Middle frontal gyrus (tissue), 1 donor: ENCODE measurements around the gene PITHD1.
"Not testable (repeated sequence)": the region's sequence is repeated elsewhere in the genome, so short reads cannot be mapped to it uniquely, and the experiment has no call there.

Experiments used
- DNase-seq: peaks from one replicate; pipeline ENCODE4 v3.0.0-alpha.2; 2015; ENCODE audit warnings: low spot score; ENCODE audit errors: extremely low spot score

PITHD1 gene

DNA sequence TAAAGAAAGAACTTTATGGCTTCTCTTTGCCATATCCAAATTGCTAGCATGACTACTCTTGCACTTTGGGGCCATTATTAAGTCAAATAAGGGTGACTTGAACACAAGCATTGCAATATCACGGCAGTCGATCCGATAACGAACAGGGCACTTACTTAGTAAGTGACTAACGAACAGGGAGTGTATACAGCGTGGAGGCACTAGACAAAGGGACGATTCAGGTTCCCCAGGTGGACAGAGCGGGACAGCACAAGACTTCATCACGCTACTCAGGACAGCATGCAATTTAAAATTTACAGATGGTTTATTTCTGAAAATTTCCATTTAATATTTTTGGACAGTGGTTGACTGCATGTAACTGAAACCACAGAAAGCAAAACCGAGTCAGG, 5.4 kb upstream of the PITHD1 start:
- no peak for DNase-seq

DNA sequence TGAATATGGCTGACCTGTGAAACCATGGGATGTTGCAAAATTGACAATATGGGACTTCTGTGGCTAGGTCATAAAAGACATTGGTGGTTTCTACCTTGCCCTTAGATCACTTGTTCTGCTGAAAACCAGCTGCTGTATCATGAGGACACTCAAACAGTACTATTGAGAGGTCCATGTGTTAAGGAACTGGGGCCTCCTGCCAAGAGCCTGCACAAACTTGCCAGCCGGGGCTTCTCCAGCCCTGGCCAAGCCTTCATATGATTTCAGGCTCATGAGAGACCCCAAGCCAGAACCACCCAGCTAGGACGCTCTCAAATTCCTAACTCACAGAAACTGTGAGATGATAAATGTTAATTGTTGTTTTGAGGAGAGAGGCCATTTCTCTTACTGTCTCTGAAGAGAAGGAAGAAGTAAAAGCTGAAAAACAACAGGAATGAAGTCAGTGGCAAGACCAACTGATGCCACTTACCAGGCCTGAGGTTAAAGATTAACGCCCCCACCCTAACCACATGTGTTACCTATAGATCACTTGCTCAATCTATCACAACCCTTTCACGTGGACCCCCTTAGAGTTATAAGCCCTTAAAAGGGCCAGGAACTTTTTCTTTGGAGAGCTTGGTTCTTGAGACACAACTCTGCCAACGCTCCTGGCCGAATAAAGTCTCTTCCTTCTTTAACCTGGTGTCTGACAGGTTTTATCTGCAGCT, 3.9 kb upstream of the PITHD1 start:
- DNase-seq, result no peak

DNA sequence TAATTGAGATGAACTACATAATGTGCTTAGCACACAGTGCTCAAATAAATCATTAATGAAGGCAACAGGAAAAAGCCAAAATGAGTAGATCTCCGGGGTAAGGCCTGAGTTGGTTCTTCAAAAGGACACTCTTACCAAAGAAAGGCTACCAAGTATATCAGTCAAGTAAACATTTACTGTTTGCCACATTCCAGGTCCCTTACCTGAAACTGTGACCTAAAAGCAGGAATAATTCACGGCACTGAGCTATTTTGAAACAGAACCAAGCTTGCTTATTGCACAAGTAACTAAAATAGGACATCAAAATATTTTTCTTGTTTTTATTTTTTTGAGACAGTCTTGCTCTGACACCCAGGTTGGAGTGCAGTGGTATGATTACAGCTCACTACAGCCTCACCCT, 2.0 kb upstream of the PITHD1 start:
- no peak for DNase-seq

DNA sequence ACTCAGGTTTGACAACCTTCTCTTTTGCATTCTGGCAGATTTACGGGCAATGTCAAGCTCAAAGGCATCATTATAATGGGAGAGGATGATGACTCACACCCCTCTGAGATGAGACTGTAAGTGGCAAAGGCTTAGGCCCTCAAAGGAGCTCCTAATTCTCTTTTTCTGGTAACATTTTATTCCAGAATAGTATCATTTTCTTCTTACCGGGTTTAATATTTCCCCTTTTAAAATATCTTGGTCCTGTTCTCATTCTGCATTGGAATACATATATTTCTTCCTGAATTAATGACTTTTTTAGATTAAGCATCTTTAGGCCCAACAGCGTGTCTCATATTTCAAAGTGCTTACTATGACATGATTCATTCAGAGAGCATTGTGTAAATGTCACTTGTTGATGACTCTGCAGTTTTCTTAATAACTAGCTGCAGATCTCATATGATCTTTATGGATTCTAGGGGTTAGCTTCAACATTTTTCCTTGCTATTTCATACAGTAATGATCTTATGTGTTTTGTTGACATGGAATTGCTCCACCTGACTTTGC, 1.7 kb downstream of the PITHD1 start:
- no peak for DNase-seq

DNA sequence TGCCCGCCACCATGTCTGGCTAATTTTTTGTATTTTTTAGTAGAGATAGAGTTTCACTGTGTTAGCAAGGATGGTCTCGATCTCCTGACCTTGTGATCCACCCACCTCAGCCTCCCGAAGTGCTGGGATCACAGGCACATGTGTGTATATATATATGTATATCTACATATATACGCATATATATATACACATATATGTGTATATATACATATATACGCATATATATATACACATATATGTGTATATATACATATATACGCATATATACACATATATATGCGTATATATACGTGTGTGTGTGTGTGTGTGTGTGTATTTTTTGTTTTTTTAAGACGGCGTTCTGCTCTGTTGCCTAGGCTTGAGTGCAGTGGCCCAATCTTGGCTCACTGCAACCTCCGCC, 4.9 kb downstream of the PITHD1 start:
- not testable (repeated sequence) for DNase-seq

DNA sequence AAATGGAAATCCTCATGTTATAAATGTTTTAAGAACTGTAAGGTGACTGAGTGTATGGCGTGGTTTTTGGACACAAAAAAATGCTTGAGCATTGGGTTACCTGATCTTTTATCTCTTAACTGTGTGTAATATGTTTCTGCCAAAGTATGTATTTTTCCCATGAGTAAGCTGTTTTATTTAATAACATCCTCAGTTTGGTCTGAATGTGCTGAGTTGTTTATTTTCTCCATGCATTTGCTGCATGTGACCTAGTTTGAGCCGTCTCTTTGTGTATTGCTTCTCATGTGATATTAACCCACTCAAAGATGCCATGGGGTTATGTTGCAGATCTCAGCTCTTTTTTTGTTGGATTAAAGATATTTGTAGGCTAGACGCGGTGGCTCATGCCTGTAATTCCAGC, 6.6 kb downstream of the PITHD1 start:
- DNase-seq, result no peak

DNA sequence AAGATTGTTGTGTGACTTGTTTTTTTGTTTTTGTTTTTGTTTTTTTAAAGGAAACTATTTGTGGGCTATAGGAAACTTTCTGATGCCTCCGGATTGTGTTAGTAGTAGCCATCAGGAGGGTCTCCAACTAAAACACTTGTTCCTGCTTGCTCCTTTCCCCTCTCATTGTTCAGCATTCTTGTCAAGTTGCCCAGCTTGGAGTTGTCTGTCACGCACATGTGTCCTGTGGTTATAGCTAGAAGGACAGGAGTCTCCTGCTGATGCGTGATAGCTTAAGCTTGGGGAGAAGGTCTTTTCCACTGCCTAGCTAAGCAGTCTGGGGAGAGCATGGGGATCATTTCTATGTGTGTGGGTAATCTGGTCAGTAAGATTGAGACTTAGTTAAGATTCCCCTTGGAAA, 9.5 kb downstream of the PITHD1 start:
- DNase-seq, result no peak

DNA sequence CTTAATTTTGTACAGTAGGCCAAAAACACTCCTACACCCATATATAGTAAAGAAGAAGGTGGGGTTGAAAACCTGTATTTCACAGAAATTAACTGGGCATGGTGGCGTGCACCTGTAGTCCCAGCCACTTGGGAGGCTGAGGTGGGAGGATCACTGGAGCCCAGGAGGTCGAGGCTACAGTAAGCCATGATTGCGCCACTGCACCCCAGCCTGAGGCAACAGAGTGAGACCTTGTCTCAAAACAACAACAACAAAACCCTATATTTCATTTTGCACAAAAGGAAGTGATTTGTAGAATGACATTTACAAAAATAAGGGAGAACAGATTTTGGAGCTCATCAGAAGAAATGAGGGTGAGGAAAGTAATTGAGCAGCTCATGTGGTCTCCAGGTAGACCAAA, 10.5 kb downstream of the PITHD1 start:
- no peak for DNase-seq

DNA sequence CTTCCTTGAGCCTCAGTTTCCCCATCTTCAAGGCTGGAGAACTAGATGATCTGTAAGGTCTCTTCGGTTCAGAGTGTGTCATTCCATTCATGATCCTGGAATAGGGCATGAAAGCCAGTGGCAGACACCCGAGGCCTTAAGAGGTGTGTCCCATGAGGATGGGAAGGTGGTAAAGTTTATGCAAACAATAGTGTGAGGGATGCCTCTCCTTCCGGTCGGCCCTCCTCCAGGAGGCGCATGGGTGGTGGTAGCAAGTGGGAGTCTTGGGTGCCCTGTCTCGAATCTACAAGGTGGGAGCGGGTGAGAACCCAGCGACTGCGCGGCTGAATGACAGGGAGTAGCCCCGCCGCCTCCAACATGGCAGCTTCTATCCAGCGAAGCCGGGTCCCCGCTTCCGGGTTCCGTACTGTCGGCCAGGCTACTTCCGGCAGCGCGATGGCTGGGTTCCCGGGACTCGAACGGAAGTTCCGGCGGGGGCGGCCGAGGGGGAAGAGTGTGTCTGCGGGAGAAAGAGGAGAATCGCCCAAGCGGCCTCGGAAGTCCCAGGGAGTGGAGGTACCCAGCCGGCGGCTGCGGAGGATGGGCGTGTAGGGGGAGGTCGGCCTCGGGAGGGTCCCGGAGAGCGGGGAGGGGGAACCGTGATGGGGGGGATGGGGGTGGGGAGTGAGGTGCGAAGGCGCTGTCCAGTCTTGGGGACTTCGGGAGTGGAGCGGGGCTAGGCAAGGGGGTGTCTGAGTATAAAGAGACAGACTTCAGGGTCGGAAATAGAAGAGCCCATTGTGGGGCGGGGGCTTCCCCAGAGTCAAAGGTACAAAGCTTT, 12.7 kb downstream of the PITHD1 start, which contains the start of gene LYPLA2:
Gene LYPLA2, plus strand, starts transcription at position 450 of the 820 bp plus-strand sequence. CDS start 1,538 bp downstream, outside the sequence.
- peak; percentile 95 for DNase-seq

DNA sequence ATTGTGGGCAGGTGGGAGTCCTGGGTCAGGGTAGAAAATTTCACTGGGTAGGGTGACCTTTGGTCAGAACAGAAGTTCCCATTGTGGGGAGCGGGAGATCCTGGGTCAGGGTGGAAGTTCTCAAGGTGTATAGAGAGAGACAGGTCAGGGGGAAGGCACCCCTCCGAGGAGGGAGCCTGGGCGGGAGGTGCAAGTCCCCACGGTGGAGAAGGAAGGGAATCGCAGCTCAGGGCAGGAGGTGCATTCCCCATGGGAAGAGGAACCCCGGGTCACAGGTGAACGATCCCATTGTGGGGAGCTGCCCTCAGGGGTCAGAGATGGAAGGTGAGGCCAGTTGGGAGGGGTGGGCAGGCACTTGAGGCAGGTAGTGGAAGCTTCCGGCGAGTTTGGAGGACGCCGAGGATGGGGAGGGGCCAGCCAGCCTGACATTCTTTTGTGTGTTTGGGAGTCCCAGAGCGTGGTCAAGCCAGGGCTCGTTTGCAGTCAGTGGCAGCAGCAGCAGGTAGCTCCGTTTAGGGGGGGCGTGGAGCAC, 13.4 kb downstream of the PITHD1 start:
- no peak for DNase-seq

DNA sequence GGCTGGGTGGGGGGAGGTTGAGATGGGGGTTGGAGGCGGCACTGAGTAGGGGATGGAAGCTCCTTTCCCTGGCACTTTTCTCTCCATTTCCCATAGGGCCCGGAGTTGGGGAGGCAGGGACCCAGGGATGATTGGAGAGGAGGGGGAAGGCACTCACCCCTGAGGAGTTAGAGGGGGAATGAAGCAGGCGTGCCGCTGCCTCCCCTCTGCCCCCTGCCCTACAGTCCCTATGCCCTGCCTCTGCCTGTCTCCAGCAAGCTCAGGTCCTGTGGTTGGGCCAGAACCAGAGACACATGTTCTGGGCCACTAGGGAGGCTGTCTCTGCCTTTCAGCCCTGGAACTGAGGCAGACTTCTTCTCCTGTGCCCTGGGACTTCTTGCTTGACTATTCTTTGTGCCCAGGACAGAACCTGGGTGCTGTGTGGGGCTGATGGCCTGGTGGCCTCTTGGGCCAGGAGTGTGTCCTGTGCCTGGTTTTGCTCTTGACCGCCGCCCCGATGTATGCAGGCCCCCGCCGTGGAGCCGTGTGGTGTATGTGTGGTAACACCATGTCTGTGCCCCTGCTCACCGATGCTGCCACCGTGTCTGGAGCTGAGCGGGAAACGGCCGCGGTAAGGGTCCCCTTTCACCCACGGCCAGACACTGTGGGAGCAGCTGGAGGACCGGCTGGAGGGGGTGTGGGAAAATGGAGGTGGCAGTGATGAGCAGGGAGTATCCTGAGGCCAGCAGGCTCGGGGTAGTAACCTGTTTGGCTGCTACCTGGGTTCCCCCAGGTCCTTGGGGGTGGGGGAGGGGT, 14.1 kb downstream of the PITHD1 start:
- no peak for DNase-seq

DNA sequence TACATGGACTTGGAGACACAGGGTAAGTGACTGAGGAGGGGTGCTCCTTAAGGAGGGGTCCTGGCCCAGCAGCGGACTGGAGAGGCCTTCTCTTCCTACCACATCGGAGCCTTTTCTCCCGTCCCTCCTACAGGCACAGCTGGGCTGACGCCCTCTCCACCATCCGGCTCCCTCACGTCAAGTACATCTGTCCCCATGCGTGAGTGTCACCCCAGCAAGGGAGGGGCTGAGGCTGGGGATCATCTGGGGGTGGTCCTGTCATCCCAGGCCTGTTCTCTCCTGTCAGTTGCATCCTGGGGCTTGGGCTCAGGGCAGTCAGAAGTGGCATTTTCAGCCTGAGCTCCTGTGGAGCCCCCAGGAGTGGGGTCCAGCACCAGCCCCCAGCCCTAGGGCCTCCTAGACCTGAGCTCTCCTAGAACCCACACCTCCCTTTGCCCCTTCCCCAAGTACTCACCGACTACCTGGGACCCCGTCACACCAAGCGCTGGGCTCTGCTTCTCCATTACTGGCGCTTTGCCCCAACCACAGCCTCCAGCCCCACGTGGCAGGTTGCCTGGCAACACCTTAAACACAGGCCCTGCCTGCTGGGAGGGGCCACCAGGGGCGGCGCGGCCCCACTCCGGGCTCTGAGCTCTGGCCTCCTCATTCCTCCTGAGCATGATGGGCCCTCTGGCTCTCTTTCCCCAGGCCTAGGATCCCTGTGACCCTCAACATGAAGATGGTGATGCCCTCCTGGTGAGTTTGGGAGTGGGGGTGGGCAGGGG, 15.0 kb downstream of the PITHD1 start:
- peak; percentile 20 for DNase-seq

DNA sequence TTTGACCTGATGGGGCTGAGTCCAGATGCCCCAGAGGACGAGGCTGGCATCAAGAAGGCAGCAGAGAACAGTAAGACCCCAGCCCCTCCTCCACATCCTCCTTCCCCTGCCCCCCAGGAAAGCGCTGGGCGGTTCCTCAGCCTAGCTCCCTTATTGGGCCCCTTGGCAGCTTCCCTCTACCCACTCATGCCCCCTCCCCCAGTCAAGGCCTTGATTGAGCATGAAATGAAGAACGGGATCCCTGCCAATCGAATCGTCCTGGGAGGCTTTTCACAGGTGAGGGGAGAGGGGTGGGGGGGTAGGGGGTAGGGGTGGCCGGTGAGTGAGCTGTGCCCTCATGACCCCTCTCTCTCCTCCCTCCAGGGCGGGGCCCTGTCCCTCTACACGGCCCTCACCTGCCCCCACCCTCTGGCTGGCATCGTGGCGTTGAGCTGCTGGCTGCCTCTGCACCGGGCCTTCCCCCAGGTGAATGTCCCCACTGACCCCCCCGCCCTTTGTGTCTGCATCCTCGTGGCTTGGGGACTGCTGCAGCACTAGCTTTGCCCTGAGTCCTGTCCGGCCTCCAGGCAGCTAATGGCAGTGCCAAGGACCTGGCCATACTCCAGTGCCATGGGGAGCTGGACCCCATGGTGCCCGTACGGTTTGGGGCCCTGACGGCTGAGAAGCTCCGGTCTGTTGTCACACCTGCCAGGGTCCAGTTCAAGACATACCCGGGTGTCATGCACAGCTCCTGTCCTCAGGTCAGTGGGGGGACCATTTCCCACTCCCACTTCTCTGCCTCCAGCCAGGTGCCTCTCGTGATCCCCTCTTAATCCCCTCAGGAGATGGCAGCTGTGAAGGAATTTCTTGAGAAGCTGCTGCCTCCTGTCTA, 15.9 kb downstream of the PITHD1 start:
- no peak for DNase-seq

DNA sequence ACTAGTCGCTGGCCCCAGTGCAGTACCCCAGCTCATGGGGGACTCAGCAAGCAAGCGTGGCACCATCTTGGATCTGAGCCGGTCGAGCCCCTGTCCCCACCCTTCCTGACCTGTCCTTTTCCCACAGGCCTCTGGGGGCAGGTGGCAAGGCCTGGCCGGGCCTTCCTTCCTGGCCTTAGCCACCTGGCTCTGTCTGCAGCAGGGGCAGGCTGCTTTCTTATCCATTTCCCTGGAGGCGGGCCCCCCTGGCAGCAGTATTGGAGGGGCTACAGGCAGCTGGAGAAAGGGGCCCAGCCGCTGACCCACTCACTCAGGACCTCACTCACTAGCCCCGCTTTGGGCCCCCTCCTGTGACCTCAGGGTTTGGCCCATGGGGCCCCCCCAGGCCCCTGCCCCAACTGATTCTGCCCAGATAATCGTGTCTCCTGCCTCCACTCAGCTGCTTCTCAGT, 16.5 kb downstream of the PITHD1 start:
- DNase-seq, result not testable (repeated sequence)

DNA sequence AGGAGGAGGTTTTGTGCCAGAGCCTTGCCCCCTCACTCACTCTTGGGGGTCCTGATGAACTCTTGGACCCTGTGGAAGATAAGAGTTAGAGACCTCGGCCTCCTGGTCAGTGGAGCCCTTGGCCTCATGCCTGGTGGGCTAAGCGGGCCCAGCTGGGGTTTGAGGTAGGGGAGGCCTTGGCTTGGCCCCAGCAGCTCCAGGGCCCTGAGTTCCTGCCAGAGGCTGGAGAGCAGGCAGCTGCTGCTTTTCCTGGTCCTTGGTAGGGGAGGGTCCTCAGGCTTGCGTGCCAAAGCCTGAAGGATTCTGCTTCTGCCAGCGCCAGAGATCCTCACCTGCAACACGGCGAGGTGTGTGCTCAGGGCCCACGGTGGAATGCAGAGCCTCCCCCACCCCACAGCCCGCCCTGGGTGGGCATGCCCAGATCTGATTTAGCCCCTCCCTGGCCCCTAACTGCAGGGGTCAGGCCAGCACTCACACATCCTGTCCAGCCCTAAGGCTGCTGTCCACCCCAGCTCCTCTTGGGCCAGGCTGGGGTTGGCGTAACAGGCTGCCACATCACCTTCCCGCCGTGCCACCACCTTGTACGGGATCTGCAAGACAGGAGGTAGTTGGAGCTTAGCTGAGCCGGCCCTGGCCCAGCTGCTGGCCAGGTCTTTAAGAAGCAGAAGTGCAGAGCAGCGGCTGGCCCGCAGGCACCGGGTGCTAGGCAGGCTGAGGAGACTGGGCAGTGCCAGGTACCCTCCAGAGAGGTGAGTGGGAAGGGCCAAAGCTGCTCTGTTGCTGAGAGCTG, 17.7 kb downstream of the PITHD1 start:
- no peak for DNase-seq

DNA sequence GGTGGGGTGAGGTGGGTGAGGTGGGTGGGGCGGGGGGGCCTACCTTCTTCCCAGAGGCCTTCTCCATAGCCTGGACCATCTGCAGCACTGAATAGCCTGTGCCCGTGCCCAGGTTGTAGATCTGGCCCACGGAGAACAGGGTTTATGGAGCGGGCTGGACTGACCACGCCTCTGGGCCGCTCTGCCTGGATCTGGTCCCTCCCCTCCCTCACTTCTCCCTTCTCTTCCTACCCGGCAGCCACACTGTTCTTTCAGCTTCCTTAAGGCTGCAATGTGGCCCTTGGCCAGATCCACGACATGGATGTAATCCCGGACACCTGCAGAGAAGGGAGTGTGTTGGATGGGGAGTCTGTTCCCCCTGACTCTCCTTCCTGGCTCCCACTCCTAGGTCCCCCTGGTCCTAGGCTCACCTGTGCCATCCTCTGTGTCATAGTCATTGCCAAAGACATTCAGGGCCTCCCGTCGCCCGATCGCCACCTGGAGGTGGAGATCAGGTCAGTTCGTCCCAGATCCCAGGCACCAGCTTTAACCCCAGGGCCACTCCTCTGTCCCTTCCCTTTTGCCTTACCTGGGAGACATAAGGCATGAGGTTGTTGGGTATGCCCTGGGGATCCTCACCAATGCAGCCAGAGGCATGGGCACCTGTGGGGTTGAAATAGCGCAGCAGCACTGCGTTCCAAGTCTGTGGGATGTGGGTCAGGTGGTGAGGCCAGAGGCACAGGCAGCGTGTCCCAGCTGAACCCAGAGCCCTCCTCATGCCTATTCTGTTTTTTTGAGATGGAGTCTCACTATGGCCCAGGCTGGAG, 18.5 kb downstream of the PITHD1 start:
- no peak for DNase-seq

DNA sequence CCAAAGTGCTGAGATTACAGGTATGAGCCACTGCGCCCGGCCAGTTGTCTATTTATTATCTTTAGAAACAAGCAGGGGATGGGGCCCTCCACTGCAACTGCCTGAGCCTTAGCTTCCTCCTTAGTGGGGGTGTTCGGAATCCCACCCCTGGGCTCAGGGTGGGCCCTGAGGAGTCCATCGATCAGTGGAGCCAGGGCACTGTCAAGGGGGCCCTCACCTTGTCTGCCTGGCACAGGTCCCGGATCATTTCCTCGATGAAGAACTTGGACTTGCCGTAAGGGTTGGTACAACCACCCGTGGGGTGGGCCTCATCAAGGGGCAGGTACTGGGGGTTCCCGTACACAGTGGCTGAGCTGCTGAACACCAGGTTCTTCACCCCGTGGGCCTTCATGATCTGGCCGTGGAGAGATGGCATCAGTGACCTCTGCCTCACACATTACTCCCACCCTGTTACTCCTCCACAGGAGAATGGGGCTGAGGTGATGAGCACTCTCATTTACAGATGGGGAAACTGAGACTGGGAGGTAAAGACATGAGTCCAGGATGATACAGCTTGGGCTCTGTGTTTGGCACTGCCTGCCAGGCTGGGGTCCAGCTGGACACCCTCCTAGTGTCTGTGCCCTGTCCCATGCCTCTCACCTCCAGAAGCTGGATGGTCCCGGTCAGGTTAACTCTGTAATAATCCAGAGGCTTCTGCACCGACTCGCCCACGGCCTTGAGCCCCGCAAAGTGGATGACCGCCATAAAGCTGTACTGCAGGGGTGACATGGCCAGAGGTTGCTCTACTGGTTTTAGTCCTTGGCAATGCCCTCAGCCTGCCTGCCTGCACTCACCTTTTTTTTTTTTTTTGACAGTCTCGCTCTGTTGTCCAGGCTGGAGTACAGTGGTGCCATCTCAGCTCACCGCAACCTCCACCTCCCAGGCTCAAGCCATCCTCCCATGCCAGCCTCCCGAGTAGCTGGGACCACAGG, 19.5 kb downstream of the PITHD1 start:
- DNase-seq, result no peak
